Left ventricle myocardium inferior (tissue), 1 donor: ENCODE data around the gene MRPS35. TPM values are rescaled to one million over a fixed set of nuclear protein-coding genes. Genes with fewer than 3 reads are reported as not detected.

ENCODE experiments used
- DNase-seq: peaks from one replicate; pipeline ENCODE4 v3.0.0-alpha.2; 2020
- H3K27ac ChIP-seq: fragments of 200-600 bp; replicated peaks from 2 replicates; pipeline ENCODE4 v1.8.0; 2021
- H3K27me3 ChIP-seq: fragments of 200-600 bp; 2 replicates; pipeline ENCODE4 v1.8.0; 2021; ENCODE audit warnings: low read depth
- H3K36me3 ChIP-seq: fragments of 200-600 bp; 2 replicates; pipeline ENCODE4 v1.8.0; 2021
- H3K4me1 ChIP-seq: fragments of 200-600 bp; 2 replicates; pipeline ENCODE4 v1.8.0; 2021
- H3K4me3 ChIP-seq: fragments of 200-600 bp; 2 replicates; pipeline ENCODE4 v1.8.0; 2021; ENCODE audit warnings: mild to moderate bottlenecking, moderate library complexity
- H3K9me3 ChIP-seq: fragments of 200-600 bp; replicated peaks from 2 replicates; pipeline ENCODE4 v1.8.0; 2021
- CTCF ChIP-seq: fragments of 200-600 bp; IDR thresholded peaks from 2 replicates; pipeline ENCODE4 v1.8.0; 2021; ENCODE audit warnings: antibody characterized with exemption, mild to moderate bottlenecking, borderline replicate concordance
- intact Hi-C: fragments of 100-400 bp; cut with micrococcal nuclease; formaldehyde crosslinking; loops from one replicate; pipeline ENCODE4 v1.11.0; 2022
- total RNA-seq: library from RNA; stranded (reverse); fragmentation: NEBNext Ultra II Directional; extraction: Animal tissue kit (Norgen Biotek cat#: 25700); gene quantifications from one replicate; pipeline ENCODE4 v1.2.1, GENCODE V29; 2021
- donor health status: DM: no; HTN: yes; CAD: no; lungs with severe emphysema.

Gene MRPS35
- total RNA-seq, 1 donor from 2014 or later: 61.4 TPM

- no peaks in the 10 kb centered on the region for H3K27me3 ChIP-seq
- H3K36me3 ChIP-seq: no peaks in the 10 kb centered on the region
- no peak for DNase-seq
- TF ChIP-seq CTCF: no peak
- H3K27ac ChIP-seq: no peak overlapping the region
- intact Hi-C loops: no loop called here
- H3K4me1 ChIP-seq: peaks cover 20% of the 10 kb centered on the region
- H3K9me3 ChIP-seq: no peaks in the 10 kb centered on the region
- H3K4me3 ChIP-seq: no peak overlapping the region
Measured at GRCh38 chr12:27707216-27707615, 3.4 kb upstream of the MRPS35 start.

GRCh38 chr12:27709212-27709931 is 1.3 kb upstream of the MRPS35 start:
- no peak for TF ChIP-seq CTCF
- intact Hi-C loops: no loop called here
- DNase-seq: no peak
- Histone ChIP-seq H3K27me3 (no peaks in the 10 kb centered on the region), H3K9me3 (no peaks in the 10 kb centered on the region), H3K27ac (peak overlapping the region; percentile 83), H3K4me1 (peaks cover 30% of the 10 kb centered on the region), H3K36me3 (no peaks in the 10 kb centered on the region), H3K4me3 (peak overlapping the region; percentile 97)

- TF ChIP-seq CTCF: no peak
- Histone ChIP-seq H3K27me3 (no peaks in the 10 kb centered on the region), H3K4me1 (peaks cover 30% of the 10 kb centered on the region), H3K36me3 (peaks cover 4% of the 10 kb centered on the region), H3K27ac (peak overlapping the region; percentile 83), H3K9me3 (no peaks in the 10 kb centered on the region), H3K4me3 (peak overlapping the region; percentile 97)
- intact Hi-C loops: no loop called here
- DNase-seq: no peak
Measured at GRCh38 chr12:27709932-27710591, 570 bp upstream of the MRPS35 start.

- TF ChIP-seq CTCF: no peak
- peak overlapping the region; percentile 97 for H3K4me3 ChIP-seq
- H3K36me3 ChIP-seq: peaks cover 16% of the 10 kb centered on the region
- no peak for DNase-seq
- peaks cover 30% of the 10 kb centered on the region for H3K4me1 ChIP-seq
- H3K27ac ChIP-seq: peak overlapping the region; percentile 83
- intact Hi-C loops: no loop called here
- H3K27me3 ChIP-seq: no peaks in the 10 kb centered on the region
- H3K9me3 ChIP-seq: no peaks in the 10 kb centered on the region
Measured at GRCh38 chr12:27711317-27711682, 668 bp downstream of the MRPS35 start.

GRCh38 chr12:27711967-27712366 is 1.3 kb downstream of the MRPS35 start:
- no peaks in the 10 kb centered on the region for H3K9me3 ChIP-seq
- peaks cover 30% of the 10 kb centered on the region for H3K4me1 ChIP-seq
- peaks cover 22% of the 10 kb centered on the region for H3K36me3 ChIP-seq
- DNase-seq: no peak
- peak overlapping the region; percentile 97 for H3K4me3 ChIP-seq
- H3K27me3 ChIP-seq: no peaks in the 10 kb centered on the region
- no peak overlapping the region for H3K27ac ChIP-seq
- TF ChIP-seq CTCF: no peak
- intact Hi-C loops: no loop called here
